Measurements from ENCODE around the gene UTRN. TPM values are rescaled to one million over a fixed set of nuclear protein-coding genes. Genes with fewer than 3 reads are reported as not detected.

Gene UTRN
- total RNA-seq, 1 experiment from 2014 or later = 79.7 TPM

DNA sequence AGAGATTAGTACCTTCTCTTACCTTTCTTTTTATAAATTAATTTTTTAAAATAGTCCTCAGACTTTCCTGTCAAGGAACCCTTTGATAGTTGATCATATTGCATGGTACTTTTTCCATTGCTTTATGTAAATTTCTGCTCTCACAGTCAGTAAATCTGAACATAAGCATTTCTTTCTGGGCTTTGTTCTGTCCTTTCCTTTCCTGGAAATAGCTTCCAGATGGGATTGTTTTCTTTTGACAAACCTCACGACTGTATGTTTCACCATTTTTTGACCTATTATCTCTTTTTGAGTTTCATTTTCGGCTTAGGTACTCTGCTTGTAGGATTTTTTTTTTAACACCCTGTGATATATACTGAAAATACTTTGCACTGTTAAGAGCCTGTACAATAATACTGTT, 32.6 kb downstream of the UTRN start:
- Histone ChIP-seq H3K27me3 (ENCODE audit: insufficient read depth, low read length) (no peaks in the 10 kb centered on the region), H2AFZ (ENCODE audit: low read length) (no peak overlapping the region), H3K4me2 (ENCODE audit: insufficient read depth, insufficient read length, low read length) (no peak overlapping the region), H3K4me1 (ENCODE audit: insufficient read depth, low read length) (peaks cover 2% of the 10 kb centered on the region; the same call in 1 of the 2 replicates), H3K27ac (ENCODE audit: insufficient read length, low read depth, low read length) (no peak overlapping the region), H3K79me1 (ENCODE audit: insufficient read depth, low read depth, low read length, poor library complexity, severe bottlenecking) (peaks cover 4% of the 10 kb centered on the region), H3K23ac (ENCODE audit: insufficient read length, low read depth, low read length) (no peak overlapping the region), H4K8ac (replicated peaks; ENCODE audit: insufficient read length, low read depth, low read length) (no peak overlapping the region), H3K4ac (ENCODE audit: low read depth, low read length) (no peak overlapping the region), H2AK5ac (ENCODE audit: insufficient read length, low read length) (no peak overlapping the region), H4K20me1 (ENCODE audit: control insufficient read depth, insufficient read depth, insufficient read length) (peaks cover 2% of the 10 kb centered on the region), H3K14ac (ENCODE audit: insufficient read depth, low read length) (no peak overlapping the region), H2BK12ac (ENCODE audit: insufficient read length, low read depth, low read length) (no peak overlapping the region), H3K9ac (ENCODE audit: extremely low read depth, insufficient read length, low read length) (no peak overlapping the region), H4K5ac (ENCODE audit: insufficient read length, low read depth, low read length) (no peak overlapping the region), H2BK20ac (ENCODE audit: low read depth, low read length, poor library complexity, severe bottlenecking) (no peak overlapping the region), H4K91ac (ENCODE audit: insufficient read length, low read depth, low read length) (no peak overlapping the region), H2BK15ac (ENCODE audit: low read depth, low read length) (no peak overlapping the region), H3T11ph (ENCODE audit: low read length) (no peak overlapping the region), H3K79me2 (ENCODE audit: insufficient read depth, low read length) (no peaks in the 10 kb centered on the region), H3K18ac (ENCODE audit: insufficient read length, low read depth, low read length) (no peak overlapping the region), H2BK5ac (ENCODE audit: insufficient read length, low read length) (no peak overlapping the region), H3K23me2 (ENCODE audit: insufficient read length, low read depth, low read length, poor library complexity, severe bottlenecking) (no peaks in the 10 kb centered on the region), H3K56ac (ENCODE audit: insufficient read length, low read depth, low read length) (no peak overlapping the region), H3K9me3 (ENCODE audit: control insufficient read depth, low read depth, low read length) (no peaks in the 10 kb centered on the region), H2BK120ac (ENCODE audit: low read depth, low read length, poor library complexity, severe bottlenecking) (no peak overlapping the region)
- Mint-ChIP-seq H3K27me3 (ENCODE audit: low read depth) (no peaks in the 10 kb centered on the region), H3K36me3 (ENCODE audit: insufficient read depth in 1 of 3, low read depth in 3 of 3) (no peaks in the 10 kb centered on the region), H3K4me1 (peaks cover 15 to 23% of the 10 kb centered on the region in 2 experiments), H3K27ac (peak overlapping the region in 1 of 3 experiments; percentile 62; a peak in 2 of 7 replicates), H3K4me3 (no peak overlapping the region), H3K9me3 (no peaks in the 10 kb centered on the region)
- TF ChIP-seq, protein P1, sequence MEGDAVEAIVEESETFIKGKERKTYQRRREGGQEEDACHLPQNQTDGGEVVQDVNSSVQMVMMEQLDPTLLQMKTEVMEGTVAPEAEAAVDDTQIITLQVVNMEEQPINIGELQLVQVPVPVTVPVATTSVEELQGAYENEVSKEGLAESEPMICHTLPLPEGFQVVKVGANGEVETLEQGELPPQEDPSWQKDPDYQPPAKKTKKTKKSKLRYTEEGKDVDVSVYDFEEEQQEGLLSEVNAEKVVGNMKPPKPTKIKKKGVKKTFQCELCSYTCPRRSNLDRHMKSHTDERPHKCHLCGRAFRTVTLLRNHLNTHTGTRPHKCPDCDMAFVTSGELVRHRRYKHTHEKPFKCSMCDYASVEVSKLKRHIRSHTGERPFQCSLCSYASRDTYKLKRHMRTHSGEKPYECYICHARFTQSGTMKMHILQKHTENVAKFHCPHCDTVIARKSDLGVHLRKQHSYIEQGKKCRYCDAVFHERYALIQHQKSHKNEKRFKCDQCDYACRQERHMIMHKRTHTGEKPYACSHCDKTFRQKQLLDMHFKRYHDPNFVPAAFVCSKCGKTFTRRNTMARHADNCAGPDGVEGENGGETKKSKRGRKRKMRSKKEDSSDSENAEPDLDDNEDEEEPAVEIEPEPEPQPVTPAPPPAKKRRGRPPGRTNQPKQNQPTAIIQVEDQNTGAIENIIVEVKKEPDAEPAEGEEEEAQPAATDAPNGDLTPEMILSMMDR (conservative IDR thresholded peaks at IDR 0.05) = no peak
- WGBS (ENCODE audit: extremely low coverage, insufficient read length, low lambda C conversion rate) = no CpG with 5 or more reads among the region's 2 CpGs
- DNase-seq = no peak
